Activated naive CD8-positive, alpha-beta T cell treated with anti-CD3 and anti-CD28 coated beads, Interleukin-2, amount 50 U/mL, for 16 hours (primary cell): ENCODE results near the gene EPG5.
"Not testable (repeated sequence)": the region's sequence is repeated elsewhere in the genome, so short reads cannot be mapped to it uniquely, and the experiment has no call there.

ENCODE experiments used
- DNase-seq: peaks from one replicate; pipeline ENCODE4 v3.0.0-alpha.2; 2020; ENCODE audit warnings: low read depth, low spot score

Gene EPG5

DNA sequence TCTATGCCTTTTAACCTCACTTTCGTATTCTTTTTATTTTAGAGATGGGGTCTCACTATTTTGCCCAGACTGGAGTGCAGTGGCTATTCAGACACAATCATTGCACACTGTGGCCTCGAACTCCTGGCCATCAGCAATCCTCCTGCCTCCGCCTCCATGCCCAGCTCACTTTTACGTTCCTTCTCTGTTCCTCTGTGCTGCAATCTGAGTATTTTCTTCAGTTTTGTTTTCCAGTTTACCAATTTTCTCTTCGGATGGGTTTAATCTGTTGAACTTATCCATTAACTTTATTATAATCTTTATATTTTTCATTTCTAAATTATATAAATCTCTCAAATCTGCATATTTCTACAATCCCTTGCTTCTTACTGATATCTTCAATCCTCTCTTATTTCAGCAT, 103.0 kb downstream of the EPG5 start:
- no peak for DNase-seq

DNA sequence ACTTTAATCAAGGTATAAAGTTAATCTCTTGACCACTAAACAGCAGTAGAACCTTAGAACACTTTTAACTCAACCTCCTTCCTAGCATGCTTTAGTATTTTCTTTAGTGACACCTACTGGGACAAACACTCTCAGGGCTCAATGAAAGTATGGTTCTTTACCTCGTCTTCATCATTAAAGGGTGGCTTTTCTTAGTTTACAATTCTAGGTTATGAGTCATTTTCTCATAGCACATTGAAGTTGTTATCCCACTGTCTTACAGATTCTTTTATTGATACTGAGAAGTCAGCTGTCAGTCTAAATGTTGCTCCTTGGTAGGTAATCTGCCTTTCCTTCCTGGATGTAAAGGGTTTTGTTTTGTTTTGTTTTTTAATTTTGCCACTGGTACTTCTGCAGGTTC, 103.7 kb downstream of the EPG5 start:
- no peak for DNase-seq

DNA sequence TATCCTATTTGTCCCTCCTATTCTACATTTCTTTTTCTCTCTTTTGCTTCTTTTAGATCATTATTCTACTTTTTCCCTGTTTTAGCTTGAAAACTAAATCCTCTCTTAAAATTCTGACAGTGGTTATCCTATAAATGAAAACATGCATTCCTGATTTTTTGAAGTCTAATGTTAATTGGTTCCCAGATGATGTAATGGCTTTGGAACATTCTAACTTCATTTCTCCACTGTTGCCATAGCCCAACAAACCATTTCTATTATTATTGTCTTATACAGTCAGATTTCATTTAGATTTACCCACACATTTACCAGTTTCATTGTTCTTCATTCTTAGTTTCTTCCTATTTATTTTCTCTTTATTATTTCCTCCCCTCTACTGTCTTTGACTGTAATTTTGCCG, 105.2 kb downstream of the EPG5 start:
- no peak for DNase-seq

DNA sequence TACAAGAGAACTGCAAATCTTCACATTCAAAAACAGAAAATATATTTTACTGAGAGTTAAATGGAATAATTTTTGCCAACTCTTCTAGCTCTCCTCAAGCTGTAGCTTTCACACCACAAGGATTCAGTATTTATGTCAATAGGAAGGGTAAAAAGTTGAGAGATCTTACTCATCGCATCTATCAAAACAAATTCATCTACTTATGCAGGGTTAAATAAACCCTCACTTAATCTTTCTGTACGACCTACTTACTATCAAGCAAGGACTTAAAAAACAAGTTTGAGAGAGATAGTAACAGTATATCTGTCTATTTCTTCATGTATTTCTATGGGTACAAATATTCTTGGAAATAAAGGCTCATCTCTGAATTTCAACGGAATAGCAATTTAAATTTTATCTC, 106.2 kb downstream of the EPG5 start:
- no peak for DNase-seq

DNA sequence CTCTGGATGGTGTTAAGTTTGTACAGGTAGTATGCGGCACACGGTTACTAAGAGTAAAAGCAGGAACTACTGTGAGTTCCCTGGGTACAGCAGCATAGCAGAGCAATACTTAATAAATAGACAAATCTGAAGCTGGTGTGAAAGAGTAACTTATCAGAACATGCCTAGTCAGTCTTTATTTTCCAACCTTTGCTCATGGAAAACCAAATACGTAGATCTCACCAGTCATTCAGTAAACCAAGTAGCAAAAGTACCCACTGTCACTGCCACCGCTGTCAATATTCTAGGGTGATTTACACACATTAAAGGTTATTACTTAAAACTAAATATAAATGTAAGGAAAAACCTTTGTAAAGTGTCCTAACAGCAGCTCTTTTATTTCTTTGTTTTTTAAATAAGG, 106.6 kb downstream of the EPG5 start:
- DNase-seq = no peak

DNA sequence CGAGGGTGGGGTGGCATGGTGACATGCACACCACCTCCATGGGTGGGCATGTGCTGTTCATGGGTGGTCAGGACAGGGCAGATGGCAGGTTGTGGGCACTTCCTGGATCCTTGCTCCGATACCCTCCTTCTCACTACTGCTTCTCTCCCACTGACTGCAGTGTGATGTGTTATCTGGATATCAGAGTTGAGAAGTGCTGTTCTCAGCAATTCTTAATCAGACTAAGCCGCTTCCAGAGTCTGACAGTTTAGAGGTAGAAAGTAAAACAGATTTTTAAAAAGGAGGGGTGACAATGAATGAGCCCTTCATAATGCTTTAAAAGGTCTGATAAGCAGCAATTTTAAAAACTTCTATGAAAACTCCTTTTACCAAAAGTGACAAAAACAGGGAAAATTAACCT, 107.8 kb downstream of the EPG5 start:
- no peak for DNase-seq

DNA sequence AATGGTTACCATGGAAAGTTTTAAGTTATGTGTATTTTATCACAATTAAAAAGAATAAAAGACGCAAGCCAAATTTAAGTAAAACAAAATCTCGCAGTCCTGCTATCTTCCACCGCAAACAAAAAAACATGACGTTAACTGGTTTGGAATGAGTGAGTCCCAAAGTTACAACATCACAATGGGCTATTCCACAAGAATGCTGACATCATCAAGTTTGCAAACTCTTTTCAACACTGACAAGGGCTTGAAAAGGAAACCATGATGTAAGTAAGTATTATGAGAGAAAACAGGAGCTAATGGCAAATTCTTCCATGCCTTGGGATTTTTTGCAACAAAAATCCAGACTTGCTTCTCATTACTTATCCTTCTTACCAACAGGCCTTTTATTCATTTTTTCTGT, 110.6 kb downstream of the EPG5 start:
- no peak for DNase-seq

DNA sequence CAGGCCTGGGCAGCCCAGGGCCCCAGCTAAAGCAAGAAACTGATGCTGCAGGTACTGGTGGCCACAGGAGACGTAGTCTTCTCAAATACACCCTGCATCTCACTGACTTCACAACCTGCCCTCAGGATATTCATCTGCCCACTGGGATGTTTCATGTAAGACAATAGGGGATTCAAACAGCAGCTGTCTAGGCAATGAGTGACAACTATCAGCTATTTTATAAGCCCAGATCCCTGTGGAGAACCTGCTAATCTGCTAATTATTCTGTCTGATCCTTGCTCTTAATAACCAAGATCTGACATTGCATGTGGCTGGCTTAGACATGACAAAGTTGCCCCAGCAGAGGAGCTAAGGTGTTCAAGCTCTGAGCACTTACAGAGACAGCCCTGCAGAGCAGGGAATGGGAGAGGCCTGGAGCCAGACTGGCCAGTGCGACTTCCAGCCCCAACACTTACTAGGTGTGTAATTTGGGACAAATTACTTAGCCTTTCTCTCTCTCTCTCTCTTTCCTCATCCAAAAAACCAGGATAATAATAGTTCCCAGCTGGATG, 113.0 kb downstream of the EPG5 start:
- DNase-seq = no peak

DNA sequence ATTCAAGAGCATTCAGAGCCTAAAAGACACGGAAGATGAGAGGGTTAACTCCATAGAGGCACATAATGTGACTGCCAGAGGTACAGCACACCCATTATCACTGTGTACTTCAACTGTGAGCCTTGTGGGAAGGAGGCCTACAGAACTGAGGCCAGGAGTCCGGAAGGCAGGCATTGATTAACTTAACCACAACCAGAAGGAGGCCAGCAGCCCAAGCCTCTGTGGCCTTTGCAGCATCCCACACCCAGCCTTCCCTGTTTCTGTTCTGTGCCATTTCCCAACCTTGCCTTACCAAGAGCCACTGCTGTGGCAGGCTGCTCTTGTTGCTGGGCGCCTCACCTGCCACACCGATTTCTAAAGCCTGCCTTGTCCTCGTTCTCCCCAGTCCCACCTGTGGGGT, 114.5 kb downstream of the EPG5 start:
- no peak for DNase-seq

DNA sequence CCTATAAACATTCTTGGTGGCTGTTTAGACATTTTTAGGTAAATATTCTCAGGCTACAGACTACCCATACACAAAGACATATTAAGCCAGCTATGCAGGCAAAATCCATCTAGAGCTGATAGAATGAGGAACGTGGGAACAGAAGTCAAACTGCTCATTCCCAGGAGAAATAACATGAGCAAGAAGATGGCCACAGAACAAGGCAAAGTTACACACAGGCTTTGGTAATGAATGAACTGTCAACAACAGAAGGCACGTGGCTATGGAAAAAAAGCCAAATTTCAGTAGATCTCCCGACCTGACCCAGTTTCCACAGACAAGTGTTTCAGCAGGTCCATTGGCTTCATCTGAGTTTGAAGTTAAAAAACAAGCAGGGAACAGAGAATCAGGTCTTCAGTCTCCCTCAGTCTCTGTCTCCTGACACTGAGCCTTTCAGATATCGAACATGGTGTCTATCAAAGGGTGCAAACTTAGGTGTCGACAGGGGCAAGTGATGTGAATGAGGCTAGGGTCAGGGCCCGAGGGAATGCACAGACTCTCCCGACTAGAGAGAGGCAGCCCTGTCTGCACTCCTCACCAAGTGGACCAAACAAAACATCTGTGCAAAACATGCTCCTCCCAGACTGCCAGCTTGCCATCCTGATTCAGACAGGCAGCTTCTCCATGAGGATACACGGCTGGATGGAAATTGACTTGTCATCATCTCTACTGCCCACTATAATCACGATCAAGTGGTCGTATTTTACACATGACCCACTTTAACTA, 115.8 kb downstream of the EPG5 start:
- DNase-seq = no peak

DNA sequence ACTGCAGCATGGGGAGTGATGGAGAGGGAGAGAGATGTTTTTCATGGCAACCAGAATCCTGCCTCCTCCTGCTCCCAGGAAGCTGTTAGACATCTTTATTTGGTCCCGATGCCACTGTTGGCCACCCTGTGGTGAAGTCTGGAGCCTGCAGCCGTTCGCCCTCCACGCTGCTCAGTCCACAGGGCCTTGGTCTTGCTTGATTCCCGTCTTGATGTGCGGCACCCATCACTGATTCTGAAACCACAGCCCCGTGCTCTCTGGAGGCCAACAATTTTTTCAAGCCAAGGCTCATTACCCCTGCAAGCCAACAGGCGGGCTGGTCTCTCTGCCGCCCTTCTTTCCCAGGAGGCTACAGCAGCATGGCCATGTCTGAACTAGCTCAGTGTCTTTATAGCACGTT, 117.1 kb downstream of the EPG5 start:
- DNase-seq = no peak

DNA sequence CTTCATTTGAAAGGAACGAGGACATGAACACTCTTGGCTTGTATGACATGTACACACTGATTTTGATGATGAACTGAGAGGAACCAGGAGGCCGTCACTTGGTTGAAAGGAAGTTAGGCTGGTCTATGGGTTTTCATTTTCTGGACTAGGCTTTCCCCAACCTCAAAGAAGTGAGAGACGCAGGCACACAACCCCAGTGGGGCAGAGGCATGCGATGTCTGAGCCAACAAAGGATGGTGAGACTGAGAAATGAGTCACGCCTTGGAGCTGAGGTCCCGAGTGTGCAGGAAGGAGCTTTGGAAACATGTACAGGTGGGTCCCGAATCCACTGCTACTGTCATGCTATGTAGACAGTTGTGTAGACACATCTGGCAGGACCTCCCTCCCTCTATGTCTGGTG, 117.6 kb downstream of the EPG5 start:
- no peak for DNase-seq

DNA sequence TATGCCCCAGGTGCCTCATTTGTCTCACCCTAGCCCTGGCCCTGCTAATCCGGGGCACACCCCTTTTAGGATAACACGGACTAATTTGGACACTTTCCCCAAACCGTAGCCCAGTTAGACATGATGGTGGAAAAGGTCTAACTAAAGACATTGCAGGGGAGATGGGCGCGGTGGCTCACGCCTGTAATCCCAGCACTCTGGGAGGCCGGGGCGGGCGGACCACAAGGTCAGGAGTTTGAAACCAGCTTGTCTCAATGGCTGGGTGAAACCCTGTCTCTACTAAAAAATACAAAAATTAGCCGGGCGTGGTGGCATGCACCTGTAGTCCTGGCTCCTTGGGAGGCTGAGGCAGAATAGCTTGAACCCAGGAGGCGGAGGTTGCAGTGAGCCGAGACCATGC, 118.5 kb downstream of the EPG5 start:
- not testable (repeated sequence) for DNase-seq

DNA sequence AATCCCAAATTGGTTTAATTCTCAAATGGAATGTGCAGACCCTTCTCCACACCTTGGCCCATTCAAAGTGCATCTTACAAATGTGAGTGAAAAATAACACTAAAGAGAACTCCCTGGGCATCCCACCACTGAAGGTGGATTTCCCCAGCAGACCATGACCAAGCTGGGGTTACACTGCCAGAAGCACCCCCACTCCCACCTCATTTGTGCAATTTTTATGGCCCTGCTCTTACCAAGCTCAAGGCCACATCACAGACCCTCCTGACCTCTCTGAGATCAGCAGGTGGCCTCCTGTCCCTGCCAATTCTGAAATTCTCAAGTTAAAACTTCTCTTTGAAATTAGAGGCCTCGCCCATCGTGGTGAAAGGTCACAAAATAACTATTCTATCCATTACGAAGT, 120.0 kb downstream of the EPG5 start:
- no peak for DNase-seq

DNA sequence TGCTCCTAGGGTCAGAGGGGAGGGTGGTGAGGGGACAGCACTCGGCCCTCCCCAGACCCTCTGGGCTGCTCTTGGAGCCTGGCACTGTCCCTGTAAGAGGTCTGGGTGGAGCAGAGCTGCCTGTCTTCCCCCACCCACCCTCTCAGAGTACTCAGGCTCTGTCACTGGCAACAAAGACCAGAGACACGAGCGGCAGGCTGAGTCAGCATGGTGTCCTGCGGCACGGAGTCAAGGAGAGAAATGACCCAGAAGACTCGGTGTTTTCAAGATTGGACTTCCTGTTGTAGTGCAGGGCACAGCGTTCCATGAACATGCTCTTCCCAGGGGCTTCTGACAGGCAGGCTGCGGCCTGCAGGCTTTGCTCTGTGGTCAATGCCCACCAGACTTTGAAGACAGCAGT, 121.7 kb downstream of the EPG5 start:
- DNase-seq = no peak

DNA sequence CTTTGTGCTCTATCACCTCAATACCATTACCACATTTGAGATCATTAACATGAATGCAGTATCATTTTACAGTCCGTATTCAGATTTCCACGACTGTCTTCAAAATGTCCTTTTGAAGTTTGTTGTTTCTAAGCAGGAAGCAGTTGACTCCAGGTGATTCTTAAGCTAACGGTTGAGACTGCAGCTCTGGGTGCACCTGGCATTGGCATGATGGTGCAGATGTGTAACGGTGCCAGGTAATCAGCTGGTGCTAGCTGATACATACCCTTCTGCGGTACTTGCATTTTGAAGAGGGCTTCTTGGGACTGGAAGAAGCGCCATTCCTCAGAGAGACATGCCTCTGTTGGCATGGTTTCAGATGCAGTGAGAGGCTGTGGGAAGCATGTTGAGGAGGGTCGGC, 122.2 kb downstream of the EPG5 start:
- no peak for DNase-seq

DNA sequence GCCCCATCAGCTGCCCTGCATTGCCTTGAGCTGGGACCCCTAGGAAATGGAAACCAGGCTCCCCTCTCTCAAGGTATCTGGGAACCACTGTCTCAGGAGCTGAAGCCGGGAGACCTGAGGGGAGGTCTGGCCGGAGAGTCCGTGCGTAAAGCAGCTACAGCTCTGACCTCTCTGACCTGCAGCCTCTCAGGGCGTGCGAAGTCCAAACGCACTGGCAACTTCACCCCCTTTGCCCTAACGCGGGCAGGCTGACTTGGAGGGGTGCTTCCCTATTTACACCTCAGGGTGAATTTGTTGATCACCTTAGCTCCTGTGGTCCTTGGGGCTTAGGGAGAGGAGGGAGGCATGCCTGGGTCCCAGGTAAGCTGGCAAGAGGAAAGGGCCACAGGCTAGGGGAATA, 124.1 kb downstream of the EPG5 start:
- no peak for DNase-seq

DNA sequence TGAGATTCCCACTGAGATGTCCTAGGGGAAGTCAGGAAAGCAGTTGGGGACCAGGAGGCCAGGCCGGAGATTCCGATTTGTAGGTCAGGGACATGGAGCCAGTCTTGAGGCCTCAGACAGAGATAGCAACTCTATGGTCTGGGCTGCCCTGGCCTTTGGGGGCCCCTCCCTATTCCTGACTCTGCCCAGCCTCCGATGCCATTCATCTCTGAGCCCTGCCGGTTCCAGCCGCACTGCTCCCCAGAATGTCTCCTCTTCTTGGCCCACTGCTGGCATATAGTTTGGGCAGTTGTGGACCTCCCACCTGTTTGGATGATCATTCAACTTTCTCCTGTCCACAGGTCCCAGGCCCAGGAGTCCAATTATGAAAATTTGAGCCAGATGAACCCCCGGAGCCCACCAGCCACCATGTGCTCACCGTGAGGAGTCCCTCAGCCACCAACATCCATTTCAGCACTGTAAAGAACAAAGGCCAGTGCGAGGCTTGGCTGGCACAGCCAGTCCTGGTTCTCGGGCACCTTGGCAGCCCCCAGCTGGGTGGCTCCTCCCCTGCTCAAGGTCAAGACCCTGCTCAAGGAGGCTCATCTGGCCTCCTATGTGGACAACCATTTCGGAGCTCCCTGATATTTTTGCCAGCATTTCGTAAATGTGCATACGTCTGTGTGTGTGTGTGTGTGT, 125.2 kb downstream of the EPG5 start:
- no peak for DNase-seq

DNA sequence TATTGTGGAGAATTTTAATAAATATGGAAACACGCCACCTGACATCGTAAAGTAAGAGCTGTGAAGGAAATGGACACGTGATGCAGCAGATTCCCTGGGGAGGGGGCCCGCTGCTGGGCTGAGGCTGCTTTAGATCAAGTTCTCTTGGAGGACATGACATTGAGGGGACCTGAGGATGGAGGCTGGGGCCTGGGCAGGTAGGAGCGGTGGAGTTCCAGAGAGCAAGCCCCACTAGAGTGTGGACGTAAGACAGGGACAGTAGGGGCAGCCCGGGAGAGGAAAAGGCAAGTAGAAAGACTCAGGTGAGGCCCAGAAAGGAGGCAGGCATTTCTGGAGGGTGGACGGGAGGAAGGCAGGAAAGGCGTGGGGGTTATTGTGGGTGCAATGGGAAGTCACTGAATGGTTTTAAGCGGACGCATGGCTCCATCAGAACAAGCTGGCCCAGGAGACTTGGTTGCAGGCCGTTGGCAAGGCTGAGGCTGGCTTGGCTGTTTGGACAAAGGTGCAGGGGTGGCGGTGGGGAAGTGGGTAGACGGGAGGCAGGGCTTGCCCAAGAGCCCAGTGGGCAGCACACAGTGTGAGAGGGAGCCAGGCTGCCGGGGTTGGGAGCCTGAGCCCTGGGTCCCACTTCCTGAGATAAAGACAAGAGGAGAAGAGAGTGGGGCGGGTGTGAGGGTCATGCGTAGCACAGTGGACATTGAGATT, 125.9 kb downstream of the EPG5 start:
- no peak for DNase-seq

DNA sequence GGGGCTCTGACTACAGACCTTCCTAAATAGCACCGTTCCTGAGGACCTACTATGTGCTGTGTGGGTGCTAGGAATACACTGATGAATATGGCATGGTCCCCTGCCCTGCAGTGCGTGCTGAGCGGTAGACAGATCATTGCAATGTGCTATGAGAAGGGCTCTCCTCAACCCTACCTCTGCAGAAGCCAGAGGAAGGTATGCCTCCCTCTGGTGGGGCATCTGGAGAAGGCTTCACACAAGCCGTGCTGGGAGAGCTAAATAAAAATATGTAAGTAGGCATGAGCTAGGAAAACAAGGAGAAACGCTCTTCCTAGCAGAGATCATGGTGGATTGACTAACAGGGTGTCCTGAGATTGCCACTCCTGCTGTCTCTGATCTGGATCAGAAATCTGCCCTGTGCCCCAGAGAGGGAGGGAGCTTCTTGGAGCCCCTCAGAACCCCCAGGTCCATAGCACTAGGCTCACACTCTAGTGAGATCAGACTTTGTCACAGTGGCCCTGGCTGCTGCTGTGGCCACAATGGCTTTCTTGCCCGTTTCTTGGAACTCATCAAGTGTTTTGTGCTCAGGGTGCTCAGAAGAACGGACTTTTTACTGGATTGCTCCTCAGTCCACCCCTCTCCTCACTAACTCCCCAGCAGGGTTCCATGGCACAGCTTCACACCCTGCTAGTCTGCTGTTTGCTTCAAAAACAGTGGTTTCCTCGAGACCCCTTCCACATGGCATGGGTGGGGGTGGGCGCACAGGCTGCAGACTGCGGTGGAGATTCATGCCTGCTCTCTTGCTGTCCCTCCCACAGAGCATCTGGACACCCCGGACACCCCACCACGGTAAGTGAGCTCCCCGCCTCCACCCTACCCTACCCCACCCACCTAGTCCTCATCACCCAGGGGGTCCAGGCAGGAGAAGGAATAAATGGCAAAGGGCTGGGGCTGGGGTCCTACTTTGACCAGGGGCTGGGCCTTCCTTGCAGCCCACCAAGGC, 127.4 kb downstream of the EPG5 start:
- DNase-seq = no peak

DNA sequence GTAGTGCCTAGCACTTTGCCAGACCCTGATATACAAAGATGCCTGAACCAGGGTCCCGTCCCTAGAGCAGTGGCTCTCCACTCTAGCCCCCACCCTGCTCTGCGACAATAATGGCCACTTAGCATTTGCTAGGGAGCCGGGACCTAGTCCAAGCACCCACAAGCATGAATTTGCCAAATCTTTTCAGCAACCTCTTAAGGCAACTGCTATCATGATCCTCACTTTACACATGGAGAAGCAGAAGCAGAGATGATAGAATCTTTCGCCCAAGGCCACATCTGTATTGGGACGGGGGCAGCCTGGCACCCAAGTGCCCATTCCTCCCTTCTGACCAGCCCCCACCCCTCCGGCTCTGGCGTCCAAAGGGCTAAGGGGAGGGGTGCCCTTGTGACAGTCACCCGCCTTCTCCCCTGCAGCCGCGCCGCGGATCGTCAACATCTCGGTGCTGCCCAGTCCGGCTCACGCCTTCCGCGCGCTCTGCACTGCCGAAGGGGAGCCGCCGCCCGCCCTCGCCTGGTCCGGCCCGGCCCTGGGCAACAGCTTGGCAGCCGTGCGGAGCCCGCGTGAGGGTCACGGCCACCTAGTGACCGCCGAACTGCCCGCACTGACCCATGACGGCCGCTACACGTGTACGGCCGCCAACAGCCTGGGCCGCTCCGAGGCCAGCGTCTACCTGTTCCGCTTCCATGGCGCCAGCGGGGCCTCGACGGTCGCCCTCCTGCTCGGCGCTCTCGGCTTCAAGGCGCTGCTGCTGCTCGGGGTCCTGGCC, 128.6 kb downstream of the EPG5 start:
- no peak for DNase-seq
